RWPE1 (cell line): ENCODE measurements around the gene LRIG1.
A peak's percentile ranks its signal among the peaks of the same experiment; 100 is the strongest.

Source experiments
- CTCF ChIA-PET: fragments of 350-600 bp; sonication (Branson Sonifier 250); formaldehyde crosslinking; extraction: SDS; loops from one replicate; lab custom pipeline; 2021; lab: Yijun Ruan, JAX
- POLR2A ChIA-PET: fragments of 400-600 bp; formaldehyde crosslinking; extraction: SDS; loops from one replicate; lab custom pipeline; 2020; ENCODE audit warnings: antibody characterized with exemption; ENCODE audit not compliant: low non-redundant PET; lab: Yijun Ruan, JAX
- DNase-seq: peaks from one replicate; pipeline ENCODE4 v3.0.0; 2012; ENCODE audit warnings: low spot score
- H3K27ac ChIP-seq: fragments of 450-650 bp; 2 replicates; pipeline ENCODE4 v1.5.1; 2017
- TF ChIP-seq, protein P1 (sequence below): fragments of 450-650 bp; conservative IDR thresholded peaks from 2 replicates; pipeline ENCODE4 v1.5.1; 2017; ENCODE audit warnings: low read depth, mild to moderate bottlenecking

Gene LRIG1

DNA sequence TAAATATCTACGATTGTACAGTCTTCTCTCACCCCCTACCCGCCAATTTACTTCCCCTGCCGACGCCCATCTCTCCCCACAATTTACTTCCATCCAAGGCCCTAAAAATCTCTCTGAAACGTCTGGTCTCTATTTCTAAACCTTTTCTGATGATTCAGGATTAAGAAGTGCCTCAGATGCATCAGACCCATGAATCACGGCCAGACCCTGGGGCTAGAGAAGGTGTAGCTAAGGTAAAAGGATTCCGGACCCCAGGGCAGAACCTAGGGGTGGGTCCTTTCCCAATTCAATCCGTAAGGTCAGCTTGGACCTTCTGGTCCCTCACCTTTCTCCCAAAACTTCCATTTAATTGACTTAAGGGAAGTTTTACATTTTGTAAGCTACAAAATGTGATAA, 46.4 kb downstream of the LRIG1 start:
- ChIA-PET CTCF (interaction anchor here (0.6 kb wide), 1 partner anchor 518 kb away, joined by 3 read pairs; no protein-coding TSS in a partner anchor), POLR2A (no interaction called here)
- H3K27ac ChIP-seq, result no peak overlapping the region
- TF ChIP-seq, protein P1, sequence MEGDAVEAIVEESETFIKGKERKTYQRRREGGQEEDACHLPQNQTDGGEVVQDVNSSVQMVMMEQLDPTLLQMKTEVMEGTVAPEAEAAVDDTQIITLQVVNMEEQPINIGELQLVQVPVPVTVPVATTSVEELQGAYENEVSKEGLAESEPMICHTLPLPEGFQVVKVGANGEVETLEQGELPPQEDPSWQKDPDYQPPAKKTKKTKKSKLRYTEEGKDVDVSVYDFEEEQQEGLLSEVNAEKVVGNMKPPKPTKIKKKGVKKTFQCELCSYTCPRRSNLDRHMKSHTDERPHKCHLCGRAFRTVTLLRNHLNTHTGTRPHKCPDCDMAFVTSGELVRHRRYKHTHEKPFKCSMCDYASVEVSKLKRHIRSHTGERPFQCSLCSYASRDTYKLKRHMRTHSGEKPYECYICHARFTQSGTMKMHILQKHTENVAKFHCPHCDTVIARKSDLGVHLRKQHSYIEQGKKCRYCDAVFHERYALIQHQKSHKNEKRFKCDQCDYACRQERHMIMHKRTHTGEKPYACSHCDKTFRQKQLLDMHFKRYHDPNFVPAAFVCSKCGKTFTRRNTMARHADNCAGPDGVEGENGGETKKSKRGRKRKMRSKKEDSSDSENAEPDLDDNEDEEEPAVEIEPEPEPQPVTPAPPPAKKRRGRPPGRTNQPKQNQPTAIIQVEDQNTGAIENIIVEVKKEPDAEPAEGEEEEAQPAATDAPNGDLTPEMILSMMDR, result no peak
- DNase-seq, result no peak

DNA sequence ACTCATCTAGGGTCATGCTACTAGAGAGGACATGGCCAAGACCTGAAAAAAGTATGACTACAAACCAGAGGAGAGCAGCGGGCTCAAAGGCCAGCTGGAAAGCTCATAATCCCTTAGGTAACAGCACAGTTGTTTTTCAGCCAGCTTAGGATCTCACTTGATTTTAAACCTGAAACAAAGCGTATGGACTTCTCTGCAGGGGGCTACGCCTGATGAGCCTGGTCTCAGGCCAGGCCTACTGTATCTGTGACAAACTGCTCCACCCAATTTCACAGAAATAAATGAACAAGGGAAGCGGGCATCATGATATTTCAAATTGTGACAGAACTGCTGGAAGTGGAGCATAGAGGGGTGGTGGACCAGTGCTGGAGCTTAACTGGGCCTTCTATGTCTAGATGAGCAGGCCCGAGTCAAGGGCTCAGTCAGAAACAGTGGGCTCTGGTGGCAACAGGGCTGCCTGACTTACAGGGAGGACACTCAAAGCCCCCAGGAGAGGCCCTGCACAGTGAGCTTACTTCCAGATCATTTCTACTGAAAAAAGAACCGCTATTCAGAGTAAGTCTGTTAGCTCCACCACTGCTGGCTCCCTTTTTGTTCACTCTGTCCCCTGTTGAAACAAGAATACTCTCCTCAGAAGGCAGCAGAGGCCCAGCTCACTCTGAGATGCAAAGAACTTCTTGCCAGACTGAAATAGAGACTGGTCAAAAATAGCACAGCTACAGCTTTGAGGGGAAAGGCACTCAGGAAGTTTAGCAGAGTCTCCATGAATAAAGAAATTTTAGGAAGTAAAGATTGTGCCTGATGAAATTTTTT, 47.0 kb downstream of the LRIG1 start:
- H3K27ac ChIP-seq, result no peak overlapping the region
- POLR2A ChIA-PET, result no interaction called here

DNA sequence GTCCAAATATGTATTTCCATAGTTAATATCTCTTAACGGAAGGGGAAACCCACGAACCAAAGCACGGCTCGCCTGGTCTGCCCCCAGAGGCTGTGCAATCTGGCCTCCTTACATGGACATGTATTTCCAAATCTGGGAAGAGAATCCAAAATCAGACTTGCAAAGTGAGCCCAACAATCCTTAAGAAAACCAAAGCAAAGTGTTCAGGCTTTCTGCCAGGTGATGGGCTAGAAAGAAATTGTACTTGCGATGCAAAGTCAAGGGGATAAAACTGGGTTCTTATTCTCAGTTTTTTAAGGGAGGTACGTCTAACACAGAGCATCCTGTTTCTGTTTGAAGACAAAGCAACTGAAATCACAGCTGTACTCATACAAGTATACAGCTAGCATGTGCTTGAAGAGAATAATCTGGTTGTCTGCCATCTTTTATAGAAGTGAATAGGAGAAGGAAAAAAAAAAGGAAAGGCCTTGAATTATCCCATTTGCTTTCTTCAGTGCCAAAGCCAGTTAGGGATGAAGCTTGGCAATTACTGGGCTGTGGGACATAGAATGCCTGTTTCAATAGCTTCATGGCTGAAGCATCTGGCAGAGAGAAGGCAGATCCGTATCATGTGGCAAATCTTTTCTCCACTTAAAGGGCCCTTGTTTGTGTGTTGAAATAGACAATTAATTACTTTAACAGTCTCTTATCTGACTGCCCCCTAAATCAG, 48.4 kb downstream of the LRIG1 start:
- no peak for DNase-seq
- TF ChIP-seq, protein P1, result no peak
- CTCF ChIA-PET, result no interaction called here
- H3K27ac ChIP-seq, result no peak overlapping the region
- POLR2A ChIA-PET, result no interaction called here

More for the DNA sequence above, 47.0 kb downstream of the LRIG1 start:
- CTCF ChIA-PET, result interaction anchor here (0.6 kb wide), 1 partner anchor 518 kb away, joined by 3 read pairs; no protein-coding TSS in a partner anchor
- TF ChIP-seq, protein P1, result no peak
- DNase-seq, result no peak

DNA sequence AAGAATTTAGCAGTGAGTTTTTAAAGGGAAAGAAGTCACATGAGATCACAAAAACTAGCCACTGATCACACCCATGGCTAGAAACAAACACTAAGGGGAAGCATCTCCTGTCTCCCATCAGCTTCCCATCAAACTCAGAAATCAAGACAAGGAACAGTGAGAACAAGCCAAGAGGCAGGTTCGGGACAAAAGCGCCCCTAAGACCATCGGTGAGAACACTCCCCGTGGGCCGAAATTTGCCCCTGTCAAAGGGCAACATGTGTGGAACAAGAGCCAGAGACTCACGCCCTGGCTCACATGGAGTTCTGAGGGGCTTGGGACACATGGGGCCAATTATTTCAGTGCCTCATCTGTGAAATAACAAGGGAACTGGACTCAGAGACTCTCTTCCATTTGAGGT, 49.1 kb downstream of the LRIG1 start:
- ChIA-PET CTCF (no interaction called here), POLR2A (no interaction called here)
- no peak for DNase-seq
- TF ChIP-seq, protein P1, result no peak
- H3K27ac ChIP-seq, result no peak overlapping the region

DNA sequence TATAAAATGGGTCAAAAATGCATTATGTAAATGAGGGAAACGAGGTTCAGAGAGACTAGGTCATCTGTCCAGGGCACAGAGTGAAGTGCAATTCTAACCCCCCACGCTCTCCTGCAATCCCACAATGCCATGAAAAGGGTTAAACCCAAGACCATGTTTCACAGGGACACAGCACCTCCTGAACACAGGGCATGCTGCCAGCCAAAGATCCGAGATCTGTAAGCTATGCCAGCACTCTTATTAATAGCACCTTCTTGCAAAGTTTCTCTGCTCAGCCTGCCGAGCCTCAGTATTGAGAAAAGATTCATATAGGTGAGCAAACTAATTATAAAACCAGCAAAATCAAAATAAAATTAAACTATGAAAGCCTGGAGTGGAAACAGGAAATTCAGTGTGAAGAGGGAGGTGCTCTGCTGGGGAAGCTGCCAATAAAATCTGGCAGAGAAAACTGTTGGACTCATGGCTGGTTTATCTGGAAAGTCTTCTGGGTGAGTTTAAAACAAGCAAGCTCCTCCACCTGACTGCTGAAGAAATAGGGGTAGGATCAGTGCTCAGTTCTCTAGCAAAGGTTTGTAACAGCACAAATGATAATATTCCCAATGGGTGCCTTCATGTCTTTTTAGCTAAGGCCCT, 50.3 kb downstream of the LRIG1 start:
- TF ChIP-seq, protein P1, result no peak
- POLR2A ChIA-PET, result no interaction called here
- DNase-seq, result no peak
- peak overlapping the region; percentile 73 for H3K27ac ChIP-seq
- CTCF ChIA-PET, result interaction anchor here (0.5 to 0.7 kb wide), 2 partner anchors 19 to 912 kb away, joined by 3 to 5 read pairs; no protein-coding TSS in a partner anchor

DNA sequence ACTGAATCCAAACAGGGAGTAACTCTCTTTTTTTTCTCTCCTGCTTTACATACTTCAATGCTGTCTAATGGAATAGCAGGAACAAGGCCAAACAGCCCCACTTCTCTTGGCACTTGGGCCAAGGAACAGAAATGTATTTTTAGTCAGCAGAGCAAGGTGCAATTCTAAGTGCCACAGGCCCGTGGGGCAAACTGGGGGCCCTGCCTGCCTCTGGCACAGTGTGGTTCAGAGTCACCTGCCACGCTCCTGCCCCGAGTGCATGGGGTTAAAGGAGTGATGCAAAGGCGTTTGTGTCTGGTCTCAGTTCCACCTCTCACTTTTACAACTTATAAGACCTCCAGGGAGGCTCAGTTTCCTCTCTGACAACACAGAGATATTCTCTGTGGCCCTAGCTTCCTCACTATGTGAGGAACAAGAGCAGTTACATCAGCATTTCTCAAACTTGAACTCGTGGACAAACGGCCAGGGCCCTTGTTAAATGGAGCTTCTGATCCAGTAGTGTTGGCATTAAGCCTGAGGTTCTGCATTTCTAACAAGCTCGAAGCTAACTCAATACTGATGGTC, 51.3 kb downstream of the LRIG1 start:
- peak overlapping the region; percentile 75 for H3K27ac ChIP-seq
- DNase-seq, result no peak
- ChIA-PET POLR2A (no interaction called here), CTCF (no interaction called here)
- TF ChIP-seq, protein P1, result no peak
